ENCODE measurements around the gene FUOM. TPM values are rescaled to one million over a fixed set of nuclear protein-coding genes. Genes with fewer than 3 reads are reported as not detected.

The FUOM gene
- total and polyA plus RNA-seq, 2 of the 8 experiments (the other 6 are each of a cell fraction or from before 2014, with no cell fraction given): 22.0 to 30.4 TPM

DNA sequence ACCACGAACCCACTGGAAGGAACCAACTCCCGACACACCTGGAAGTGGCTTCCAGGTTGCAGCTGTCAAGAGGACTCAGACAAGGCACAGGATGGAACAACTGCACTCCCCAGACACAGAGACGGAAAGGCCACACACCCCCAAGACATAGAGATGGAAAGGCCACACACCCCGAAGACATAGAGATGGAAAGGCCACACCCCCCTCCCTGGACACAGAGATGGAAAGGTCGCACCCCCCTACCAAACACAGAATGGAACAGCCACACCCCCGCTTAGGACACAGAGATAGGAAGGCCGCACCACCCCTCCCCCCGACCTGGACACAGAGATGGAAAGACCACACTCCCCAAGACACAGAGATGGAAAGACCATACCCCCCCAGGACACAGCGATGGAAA lies 41.6 kb downstream of the FUOM start (continued):
- TF ChIP-seq, protein P1, sequence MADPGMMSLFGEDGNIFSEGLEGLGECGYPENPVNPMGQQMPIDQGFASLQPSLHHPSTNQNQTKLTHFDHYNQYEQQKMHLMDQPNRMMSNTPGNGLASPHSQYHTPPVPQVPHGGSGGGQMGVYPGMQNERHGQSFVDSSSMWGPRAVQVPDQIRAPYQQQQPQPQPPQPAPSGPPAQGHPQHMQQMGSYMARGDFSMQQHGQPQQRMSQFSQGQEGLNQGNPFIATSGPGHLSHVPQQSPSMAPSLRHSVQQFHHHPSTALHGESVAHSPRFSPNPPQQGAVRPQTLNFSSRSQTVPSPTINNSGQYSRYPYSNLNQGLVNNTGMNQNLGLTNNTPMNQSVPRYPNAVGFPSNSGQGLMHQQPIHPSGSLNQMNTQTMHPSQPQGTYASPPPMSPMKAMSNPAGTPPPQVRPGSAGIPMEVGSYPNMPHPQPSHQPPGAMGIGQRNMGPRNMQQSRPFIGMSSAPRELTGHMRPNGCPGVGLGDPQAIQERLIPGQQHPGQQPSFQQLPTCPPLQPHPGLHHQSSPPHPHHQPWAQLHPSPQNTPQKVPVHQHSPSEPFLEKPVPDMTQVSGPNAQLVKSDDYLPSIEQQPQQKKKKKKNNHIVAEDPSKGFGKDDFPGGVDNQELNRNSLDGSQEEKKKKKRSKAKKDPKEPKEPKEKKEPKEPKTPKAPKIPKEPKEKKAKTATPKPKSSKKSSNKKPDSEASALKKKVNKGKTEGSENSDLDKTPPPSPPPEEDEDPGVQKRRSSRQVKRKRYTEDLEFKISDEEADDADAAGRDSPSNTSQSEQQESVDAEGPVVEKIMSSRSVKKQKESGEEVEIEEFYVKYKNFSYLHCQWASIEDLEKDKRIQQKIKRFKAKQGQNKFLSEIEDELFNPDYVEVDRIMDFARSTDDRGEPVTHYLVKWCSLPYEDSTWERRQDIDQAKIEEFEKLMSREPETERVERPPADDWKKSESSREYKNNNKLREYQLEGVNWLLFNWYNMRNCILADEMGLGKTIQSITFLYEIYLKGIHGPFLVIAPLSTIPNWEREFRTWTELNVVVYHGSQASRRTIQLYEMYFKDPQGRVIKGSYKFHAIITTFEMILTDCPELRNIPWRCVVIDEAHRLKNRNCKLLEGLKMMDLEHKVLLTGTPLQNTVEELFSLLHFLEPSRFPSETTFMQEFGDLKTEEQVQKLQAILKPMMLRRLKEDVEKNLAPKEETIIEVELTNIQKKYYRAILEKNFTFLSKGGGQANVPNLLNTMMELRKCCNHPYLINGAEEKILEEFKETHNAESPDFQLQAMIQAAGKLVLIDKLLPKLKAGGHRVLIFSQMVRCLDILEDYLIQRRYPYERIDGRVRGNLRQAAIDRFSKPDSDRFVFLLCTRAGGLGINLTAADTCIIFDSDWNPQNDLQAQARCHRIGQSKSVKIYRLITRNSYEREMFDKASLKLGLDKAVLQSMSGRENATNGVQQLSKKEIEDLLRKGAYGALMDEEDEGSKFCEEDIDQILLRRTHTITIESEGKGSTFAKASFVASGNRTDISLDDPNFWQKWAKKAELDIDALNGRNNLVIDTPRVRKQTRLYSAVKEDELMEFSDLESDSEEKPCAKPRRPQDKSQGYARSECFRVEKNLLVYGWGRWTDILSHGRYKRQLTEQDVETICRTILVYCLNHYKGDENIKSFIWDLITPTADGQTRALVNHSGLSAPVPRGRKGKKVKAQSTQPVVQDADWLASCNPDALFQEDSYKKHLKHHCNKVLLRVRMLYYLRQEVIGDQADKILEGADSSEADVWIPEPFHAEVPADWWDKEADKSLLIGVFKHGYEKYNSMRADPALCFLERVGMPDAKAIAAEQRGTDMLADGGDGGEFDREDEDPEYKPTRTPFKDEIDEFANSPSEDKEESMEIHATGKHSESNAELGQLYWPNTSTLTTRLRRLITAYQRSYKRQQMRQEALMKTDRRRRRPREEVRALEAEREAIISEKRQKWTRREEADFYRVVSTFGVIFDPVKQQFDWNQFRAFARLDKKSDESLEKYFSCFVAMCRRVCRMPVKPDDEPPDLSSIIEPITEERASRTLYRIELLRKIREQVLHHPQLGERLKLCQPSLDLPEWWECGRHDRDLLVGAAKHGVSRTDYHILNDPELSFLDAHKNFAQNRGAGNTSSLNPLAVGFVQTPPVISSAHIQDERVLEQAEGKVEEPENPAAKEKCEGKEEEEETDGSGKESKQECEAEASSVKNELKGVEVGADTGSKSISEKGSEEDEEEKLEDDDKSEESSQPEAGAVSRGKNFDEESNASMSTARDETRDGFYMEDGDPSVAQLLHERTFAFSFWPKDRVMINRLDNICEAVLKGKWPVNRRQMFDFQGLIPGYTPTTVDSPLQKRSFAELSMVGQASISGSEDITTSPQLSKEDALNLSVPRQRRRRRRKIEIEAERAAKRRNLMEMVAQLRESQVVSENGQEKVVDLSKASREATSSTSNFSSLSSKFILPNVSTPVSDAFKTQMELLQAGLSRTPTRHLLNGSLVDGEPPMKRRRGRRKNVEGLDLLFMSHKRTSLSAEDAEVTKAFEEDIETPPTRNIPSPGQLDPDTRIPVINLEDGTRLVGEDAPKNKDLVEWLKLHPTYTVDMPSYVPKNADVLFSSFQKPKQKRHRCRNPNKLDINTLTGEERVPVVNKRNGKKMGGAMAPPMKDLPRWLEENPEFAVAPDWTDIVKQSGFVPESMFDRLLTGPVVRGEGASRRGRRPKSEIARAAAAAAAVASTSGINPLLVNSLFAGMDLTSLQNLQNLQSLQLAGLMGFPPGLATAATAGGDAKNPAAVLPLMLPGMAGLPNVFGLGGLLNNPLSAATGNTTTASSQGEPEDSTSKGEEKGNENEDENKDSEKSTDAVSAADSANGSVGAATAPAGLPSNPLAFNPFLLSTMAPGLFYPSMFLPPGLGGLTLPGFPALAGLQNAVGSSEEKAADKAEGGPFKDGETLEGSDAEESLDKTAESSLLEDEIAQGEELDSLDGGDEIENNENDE (IDR thresholded peaks at IDR 0.05; ENCODE audit: insufficient replicate concordance, low read length): no peak
- TF ChIP-seq CHD2 (IDR thresholded peaks at IDR 0.05; ENCODE audit: low read length): no peak
- no peak for TF ChIP-seq NANOG (IDR thresholded peaks at IDR 0.05; ENCODE audit: insufficient read depth, low read depth, low read length, poor library complexity, severe bottlenecking)
- TF ChIP-seq EGR1 (IDR thresholded peaks at IDR 0.05; ENCODE audit: borderline replicate concordance, low read depth, low read length): no peak
- TF ChIP-seq TAF1 (IDR thresholded peaks at IDR 0.05; ENCODE audit: low read depth, low read length): no peak
- TF ChIP-seq PHF8 (conservative IDR thresholded peaks at IDR 0.05; ENCODE audit: low read depth, low read length): no peak
- peak; percentile 30; the same call in 1 of the 2 replicates for TF ChIP-seq JUND (IDR thresholded peaks at IDR 0.05; ENCODE audit: low read length)
- TF ChIP-seq, protein P2, sequence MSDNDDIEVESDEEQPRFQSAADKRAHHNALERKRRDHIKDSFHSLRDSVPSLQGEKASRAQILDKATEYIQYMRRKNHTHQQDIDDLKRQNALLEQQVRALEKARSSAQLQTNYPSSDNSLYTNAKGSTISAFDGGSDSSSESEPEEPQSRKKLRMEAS (IDR thresholded peaks at IDR 0.05): no peak
